HG03196 (cell line): ENCODE data around the gene IFNLR1.

Experiments used
- ATAC-seq: cut with Tn5 transposase; IDR thresholded peaks from one replicate; pipeline ENCODE4 v1.9.1; 2021; ENCODE audit not compliant: unreplicated experiment

IFNLR1 gene

GRCh38 chr1:24178407-24178806 lies 8.7 kb downstream of the IFNLR1 start:
- ATAC-seq = no peak

DNA sequence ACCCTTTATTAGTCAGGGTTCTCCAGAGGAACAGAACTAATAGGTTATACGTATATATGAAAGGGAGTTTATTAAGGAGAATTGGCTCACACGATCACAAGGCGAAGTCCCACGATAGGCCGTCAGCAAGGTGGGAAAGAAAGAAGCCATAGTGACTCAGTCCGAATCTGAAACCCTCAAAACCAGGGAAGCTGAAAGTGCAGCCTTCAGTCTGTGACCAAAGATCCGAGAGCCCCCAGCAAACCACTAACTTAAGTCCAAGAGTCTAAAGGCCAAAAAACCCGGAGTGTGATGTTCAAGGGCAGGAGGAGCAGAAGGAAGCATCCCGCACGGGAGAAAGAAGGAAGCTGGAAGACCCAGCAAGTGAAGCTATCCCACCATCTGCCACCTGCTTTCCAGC lies 9.9 kb downstream of the IFNLR1 start:
- no peak for ATAC-seq

GRCh38 chr1:24175033-24175755 lies 11.9 kb downstream of the IFNLR1 start:
- no peak for ATAC-seq

DNA sequence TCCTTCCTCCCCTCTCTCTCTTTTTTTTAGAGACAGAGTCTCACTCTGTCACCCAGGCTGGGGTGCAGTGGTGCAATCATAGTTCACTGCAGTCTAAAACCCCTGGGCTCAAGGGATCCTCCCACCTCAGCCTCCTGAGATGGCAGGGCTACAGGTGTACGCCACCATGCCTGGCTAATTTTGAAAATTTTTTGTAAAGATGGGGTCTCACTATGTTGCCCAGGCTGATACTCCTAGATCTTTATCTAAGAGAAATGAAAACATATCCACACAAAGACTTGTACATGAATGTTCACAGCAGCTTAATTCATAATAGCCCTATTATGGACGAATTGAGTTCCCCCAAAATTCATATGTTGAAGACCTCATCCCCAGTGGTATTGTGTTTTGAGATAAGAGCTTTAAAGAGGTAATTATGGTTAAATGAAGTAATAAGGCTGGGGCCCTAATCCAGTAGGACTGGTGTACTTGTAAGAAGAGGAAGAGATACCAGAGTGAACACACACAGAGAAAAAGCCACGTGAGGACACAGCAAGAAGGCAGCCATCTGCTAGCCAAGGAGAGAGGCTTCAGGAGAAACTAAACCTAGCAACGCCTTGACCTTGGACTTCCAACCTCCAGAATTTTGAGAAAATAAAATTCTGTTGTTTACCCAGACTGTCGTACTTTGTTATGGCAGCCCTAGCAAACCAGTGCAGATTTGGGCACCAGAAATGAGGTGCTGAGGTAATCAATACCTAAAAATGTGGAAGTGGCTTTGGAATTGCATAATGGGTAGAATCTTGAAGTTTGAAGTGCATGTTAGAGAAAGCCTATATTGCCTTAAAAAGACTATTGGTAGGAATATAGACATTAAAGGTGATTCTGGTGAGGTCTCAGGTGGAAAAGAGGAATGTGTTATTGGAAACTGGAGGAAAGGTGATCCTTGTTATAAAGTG lies 13.2 kb downstream of the IFNLR1 start:
- no peak for ATAC-seq

DNA sequence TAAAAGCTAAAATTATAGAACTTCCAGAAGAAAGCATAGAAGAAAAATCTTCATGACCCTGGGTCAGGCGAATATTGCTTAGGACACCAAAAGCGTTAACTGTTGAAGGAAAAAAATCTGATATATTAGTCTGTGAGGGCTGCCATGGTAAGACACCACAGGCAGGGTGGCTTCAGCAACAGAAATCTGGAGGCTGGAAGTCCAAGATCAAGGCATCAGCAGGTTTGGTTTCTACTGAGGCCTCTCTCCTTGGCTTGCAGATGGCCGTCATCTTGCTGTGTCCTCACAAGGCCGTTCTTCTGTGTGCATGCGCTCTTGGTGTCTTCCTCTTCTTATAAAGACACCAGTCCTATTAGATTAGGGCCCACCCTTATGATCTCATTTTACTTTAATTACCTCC lies 14.5 kb downstream of the IFNLR1 start:
- no peak for ATAC-seq

DNA sequence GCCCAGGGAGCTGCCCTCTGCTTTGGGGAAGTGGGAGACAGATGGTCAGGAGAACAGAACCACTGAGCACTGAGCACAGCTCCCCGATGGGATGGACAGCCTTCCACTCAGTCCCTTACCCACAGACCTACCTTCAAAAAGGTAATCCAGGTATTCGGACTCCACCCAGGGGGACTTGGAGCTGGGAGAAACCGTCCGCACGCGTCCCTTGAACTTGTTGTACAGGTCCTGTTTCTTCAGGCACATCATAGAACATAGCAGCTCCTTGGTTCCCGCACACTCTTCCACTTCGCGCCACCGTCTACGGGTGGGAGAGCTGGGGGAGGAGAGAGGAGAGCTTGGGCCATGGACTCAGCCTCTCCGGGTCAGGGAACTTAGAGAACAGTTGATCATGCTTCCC lies 17.8 kb downstream of the IFNLR1 start:
- ATAC-seq = no peak

- no peak for ATAC-seq
These were observed 18.8 kb downstream of the IFNLR1 start for GRCh38 chr1:24168245-24168644.

DNA sequence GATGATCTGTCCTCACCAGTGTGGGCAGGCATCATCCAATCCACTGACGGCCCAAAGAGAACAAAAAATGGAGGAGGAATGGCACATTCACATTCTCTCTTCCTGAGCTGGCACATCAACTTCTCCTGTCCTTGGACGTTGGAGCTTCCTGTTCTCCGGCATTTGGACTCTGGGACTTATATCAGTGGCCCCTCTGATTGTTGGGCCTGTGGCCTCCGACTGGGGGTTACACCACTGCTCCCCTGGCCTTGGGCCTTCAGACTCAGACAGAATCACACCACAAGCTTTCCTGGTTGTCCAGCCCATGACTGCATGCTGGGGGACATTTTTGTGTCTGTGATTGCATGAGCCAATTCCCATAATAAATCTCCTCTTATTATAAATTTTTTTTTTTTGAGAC lies 20.1 kb downstream of the IFNLR1 start:
- no peak for ATAC-seq

GRCh38 chr1:24165500-24165899 lies 21.6 kb downstream of the IFNLR1 start:
- no peak for ATAC-seq

GRCh38 chr1:24164004-24164403 lies 23.1 kb downstream of the IFNLR1 start:
- no peak for ATAC-seq

DNA sequence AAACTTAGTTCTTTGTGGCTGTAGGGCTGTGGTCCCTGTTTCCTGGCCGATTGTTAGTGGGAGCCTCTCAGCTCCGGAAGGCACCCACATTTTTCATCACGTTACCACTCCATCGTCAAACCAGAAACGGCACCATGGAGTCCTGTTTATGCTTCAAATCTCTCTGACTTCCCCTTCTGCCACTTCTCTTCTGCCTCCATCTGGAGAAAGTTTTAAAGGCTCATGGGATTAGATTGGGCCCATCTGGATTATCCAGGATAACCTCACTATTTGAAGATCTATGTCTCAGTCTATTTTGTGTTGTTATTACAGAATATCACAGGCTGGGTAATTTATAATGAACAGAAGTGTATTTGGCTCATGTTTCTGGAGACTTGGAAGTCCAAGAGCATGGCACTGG lies 24.9 kb downstream of the IFNLR1 start:
- ATAC-seq = no peak

GRCh38 chr1:24161270-24161669 lies 25.8 kb downstream of the IFNLR1 start:
- ATAC-seq = no peak

- no peak for ATAC-seq
These were observed 27.7 kb downstream of the IFNLR1 start for GRCh38 chr1:24159366-24159765.

- no peak for ATAC-seq
These were observed 29.1 kb downstream of the IFNLR1 start for GRCh38 chr1:24157918-24158481.

- no peak for ATAC-seq
These were observed 30.4 kb downstream of the IFNLR1 start for GRCh38 chr1:24156542-24157260.

DNA sequence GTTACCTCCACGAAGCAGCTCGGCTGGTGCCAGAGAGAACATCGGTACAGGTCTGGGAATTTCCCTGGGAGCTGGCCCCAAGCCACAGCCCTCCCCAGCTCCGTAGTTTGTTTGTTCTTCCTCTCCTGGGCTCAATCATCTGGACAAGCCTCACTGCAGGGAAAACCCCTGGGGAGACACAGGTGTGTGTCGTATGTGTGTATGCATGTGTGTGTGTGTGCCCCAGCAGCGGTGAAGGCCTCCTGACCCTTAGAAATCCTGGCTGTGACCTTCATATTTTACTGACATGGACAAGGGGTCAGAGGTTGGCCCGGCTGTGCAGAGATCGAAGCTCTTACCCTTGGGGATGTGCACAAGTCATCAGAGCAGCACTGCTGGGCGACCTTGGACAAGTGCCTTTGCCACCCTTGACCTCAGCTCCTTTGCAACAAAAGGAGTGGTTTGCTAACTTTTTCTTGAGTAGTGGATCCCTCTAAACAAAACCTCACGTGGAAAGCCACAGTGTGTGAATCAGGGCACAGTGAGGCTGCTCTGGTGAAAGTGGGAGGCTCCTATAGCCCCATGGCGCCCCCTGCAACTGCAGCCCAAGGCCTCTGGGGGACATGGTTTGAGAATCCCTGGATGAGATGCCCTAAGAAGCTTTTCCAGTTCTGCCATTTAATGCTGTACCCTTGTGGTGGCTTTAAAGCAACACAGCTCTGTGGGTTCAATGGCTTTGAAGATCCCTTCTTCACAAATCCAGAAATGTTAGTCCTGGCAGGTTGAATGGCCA lies 31.9 kb downstream of the IFNLR1 start:
- no peak for ATAC-seq

- ATAC-seq = no peak
These were observed 32.9 kb downstream of the IFNLR1 start for GRCh38 chr1:24154215-24154614.

DNA sequence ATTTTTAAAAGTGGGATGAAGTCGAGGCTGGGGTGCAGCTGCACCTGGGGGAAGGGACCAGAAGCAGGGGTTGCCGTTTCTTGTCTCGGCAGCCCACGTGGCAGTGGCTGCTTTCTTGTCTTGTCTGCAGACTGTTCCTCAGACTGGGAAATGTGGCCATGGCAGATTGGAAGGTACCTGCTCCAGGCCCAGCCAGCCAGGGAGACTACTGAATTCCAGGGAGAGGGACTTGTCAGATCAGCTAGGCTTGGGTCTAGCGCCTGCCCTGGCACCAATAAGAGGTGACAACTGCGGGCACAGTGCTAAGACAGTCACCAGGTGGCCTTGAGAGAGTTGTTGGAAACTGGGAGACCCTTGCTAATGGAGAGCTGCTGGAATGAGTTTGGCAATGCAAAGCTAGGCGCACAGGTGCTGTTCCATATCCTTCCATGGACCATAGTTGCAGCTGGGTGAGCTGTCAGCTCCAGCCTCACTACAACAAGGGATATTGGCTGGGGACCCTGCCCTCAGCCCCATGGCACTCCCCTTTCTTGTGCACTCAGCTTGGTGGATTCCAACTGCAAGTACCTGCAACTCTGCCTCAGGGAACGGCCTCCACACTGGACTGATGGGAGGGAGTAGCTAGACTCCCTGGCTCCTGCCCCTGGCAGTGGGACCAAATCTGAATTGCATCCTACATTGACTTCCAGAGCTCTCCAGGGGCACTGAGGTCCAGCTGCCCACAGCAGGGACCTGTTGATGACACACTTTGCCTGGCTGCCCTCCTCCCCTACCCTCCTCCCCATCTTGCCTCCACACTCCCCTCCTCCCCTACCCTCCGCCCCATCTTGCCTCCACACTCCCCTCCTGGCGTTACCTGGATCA lies 34.2 kb downstream of the IFNLR1 start:
- no peak for ATAC-seq

DNA sequence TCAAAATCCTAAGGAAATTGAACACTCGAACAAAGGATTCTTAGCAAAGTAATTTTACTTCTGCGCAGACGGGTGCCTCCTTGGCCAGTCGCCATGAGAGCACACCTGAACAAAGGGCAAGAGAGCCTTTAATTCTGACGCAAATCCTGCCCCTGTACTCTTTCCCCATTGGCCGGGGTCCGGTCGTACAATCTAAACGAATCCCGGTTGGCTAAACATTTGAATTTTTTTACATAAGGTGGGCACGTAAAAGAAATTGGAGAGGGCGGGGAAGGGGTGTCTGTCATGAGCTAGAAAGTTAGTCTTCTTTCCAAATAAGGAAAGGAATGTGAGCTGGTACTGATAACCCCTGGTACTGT lies 35.9 kb downstream of the IFNLR1 start:
- no peak for ATAC-seq
